Measurements from ENCODE around the gene LPO.

DNA sequence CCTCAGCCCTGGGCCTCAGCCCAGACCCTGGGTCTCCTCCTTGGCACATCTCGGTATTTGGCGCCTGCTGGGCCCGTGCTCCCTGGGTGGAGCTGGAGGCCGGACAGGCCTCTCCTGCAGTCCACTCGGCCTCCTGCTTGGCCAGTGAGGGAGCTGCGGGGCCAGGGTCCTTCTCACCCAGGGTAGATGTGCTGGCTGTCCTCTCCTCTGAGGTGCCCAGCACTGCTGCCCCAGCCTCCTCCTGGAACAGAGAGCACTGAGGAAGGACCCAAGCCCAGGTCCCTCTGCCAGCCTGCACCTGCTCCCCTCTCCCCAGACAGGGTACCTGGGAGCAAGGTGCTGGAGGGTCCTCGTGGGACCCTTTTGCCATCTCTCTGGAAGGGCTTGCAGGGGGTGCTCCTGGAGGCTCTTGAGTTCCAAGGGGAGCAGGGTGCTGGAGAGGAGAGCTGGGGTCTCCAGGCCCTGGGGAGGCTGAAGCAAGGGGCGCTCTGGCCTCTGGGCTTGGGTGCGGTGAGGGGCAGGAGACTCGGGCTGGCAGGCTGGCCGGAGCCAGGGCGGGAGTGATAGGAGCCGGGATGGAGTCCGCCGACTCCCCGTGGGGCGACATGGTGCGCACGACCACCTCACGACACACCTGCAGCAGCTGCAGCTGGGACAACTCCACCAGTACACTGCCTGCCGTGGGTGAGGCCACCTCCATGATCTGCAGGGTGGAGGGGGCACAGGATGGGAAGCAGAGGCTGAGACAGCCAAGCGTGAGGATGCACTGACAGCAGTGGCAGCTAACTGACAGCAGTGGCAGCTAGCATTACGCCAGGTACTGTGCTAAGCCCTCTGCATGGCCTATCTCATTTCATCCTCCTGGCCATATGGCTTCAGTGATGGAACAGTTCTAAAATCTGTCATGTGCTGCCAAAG, 72.4 kb downstream of the LPO start:
- TF ChIP-seq, protein P1, sequence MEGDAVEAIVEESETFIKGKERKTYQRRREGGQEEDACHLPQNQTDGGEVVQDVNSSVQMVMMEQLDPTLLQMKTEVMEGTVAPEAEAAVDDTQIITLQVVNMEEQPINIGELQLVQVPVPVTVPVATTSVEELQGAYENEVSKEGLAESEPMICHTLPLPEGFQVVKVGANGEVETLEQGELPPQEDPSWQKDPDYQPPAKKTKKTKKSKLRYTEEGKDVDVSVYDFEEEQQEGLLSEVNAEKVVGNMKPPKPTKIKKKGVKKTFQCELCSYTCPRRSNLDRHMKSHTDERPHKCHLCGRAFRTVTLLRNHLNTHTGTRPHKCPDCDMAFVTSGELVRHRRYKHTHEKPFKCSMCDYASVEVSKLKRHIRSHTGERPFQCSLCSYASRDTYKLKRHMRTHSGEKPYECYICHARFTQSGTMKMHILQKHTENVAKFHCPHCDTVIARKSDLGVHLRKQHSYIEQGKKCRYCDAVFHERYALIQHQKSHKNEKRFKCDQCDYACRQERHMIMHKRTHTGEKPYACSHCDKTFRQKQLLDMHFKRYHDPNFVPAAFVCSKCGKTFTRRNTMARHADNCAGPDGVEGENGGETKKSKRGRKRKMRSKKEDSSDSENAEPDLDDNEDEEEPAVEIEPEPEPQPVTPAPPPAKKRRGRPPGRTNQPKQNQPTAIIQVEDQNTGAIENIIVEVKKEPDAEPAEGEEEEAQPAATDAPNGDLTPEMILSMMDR (IDR thresholded peaks at IDR 0.05): no peak
- no peak for TF ChIP-seq POLR2AphosphoS5 (IDR thresholded peaks at IDR 0.05; ENCODE audit: low read depth, low read length)
- TF ChIP-seq, protein P2, sequence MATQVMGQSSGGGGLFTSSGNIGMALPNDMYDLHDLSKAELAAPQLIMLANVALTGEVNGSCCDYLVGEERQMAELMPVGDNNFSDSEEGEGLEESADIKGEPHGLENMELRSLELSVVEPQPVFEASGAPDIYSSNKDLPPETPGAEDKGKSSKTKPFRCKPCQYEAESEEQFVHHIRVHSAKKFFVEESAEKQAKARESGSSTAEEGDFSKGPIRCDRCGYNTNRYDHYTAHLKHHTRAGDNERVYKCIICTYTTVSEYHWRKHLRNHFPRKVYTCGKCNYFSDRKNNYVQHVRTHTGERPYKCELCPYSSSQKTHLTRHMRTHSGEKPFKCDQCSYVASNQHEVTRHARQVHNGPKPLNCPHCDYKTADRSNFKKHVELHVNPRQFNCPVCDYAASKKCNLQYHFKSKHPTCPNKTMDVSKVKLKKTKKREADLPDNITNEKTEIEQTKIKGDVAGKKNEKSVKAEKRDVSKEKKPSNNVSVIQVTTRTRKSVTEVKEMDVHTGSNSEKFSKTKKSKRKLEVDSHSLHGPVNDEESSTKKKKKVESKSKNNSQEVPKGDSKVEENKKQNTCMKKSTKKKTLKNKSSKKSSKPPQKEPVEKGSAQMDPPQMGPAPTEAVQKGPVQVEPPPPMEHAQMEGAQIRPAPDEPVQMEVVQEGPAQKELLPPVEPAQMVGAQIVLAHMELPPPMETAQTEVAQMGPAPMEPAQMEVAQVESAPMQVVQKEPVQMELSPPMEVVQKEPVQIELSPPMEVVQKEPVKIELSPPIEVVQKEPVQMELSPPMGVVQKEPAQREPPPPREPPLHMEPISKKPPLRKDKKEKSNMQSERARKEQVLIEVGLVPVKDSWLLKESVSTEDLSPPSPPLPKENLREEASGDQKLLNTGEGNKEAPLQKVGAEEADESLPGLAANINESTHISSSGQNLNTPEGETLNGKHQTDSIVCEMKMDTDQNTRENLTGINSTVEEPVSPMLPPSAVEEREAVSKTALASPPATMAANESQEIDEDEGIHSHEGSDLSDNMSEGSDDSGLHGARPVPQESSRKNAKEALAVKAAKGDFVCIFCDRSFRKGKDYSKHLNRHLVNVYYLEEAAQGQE (IDR thresholded peaks at IDR 0.05; ENCODE audit: insufficient read depth in 1 of 2, low read depth in 2 of 2, low read length in 1 of 2): no peak; a peak in 1 of 4 replicates

Data from Panc1 (cell line).